IMR-90 (cell line): Measurements from ENCODE around the gene CTNS. TPM values are rescaled to one million over a fixed set of nuclear protein-coding genes. Genes with fewer than 3 reads are reported as not detected.

Experiments
- ATAC-seq: fragments of 200-7000 bp; cut with Tn5 transposase; 2 replicates; pipeline ENCODE4 v1.9.1; 2020; ENCODE audit warnings: low read depth, mild to moderate bottlenecking, moderate library complexity
- BruUV-seq: library from RNA; stranded (reverse); fragments of 400-500 nt; replicated peaks from 2 replicates; lab custom pipeline; 2021; lab: Mats Ljungman, UMichigan
- CTCF ChIA-PET: fragments of 300-600 bp; formaldehyde crosslinking; extraction: SDS; loops from one replicate; lab custom pipeline; 2021; ENCODE audit warnings: antibody characterized with exemption; lab: Yijun Ruan, JAX
- POLR2A ChIA-PET: fragments of 300-600 bp; sonication (Branson Sonifier 250); formaldehyde crosslinking; loops from one replicate; lab custom pipeline; 2022; ENCODE audit warnings: antibody characterized with exemption; ENCODE audit not compliant: unreplicated experiment; lab: Charles Lee
- DNase-seq: peaks from one replicate; pipeline ENCODE4 v3.0.0; 2013
- H2AFZ ChIP-seq: replicated peaks from 2 replicates; pipeline ENCODE3; 2013; ENCODE audit warnings: low read length, mild to moderate bottlenecking; ENCODE audit not compliant: poor library complexity
- H2AK5ac ChIP-seq: 2 replicates; pipeline ENCODE4 v1.6.1; 2013; ENCODE audit warnings: low read depth, low read length, inconsistent platforms
- H2AK9ac ChIP-seq: replicated peaks from 2 replicates; pipeline ENCODE3; 2013; ENCODE audit warnings: mild to moderate bottlenecking, low read depth, low read length, moderate library complexity; ENCODE audit not compliant: poor library complexity
- H2BK120ac ChIP-seq: 2 replicates; pipeline ENCODE4 v1.6.1; 2013; ENCODE audit warnings: low read depth, low read length, inconsistent platforms
- H2BK15ac ChIP-seq: 3 replicates; pipeline ENCODE4 v1.6.1; 2013; ENCODE audit warnings: low read depth, low read length, inconsistent platforms
- H2BK20ac ChIP-seq: 2 replicates; pipeline ENCODE4 v1.6.1; 2013; ENCODE audit warnings: low read depth, mild to moderate bottlenecking, inconsistent platforms, low read length, moderate library complexity
- H2BK5ac ChIP-seq: 2 replicates; pipeline ENCODE4 v1.6.1; 2013; ENCODE audit warnings: mild to moderate bottlenecking, low read depth, low read length, inconsistent platforms; ENCODE audit not compliant: poor library complexity, severe bottlenecking
- H3K14ac ChIP-seq: replicated peaks from 2 replicates; pipeline ENCODE4 v1.6.1; 2013; ENCODE audit warnings: low read depth, low read length, inconsistent platforms
- H3K18ac ChIP-seq: 2 replicates; pipeline ENCODE4 v1.6.1; 2013; ENCODE audit warnings: low read depth, low read length, control low read depth
- H3K23ac ChIP-seq: 2 replicates; pipeline ENCODE4 v1.6.1; 2013; ENCODE audit warnings: low read depth, low read length, inconsistent platforms
- H3K27ac ChIP-seq: 2 replicates; pipeline ENCODE4 v1.5.1; 2013; ENCODE audit warnings: mild to moderate bottlenecking, control low read depth, low read length; ENCODE audit not compliant: insufficient read depth
- H3K27me3 ChIP-seq: 2 replicates; pipeline ENCODE4 v1.6.1; 2013; ENCODE audit warnings: low read length; ENCODE audit not compliant: control insufficient read depth, insufficient read depth
- H3K36me3 ChIP-seq: 2 replicates; pipeline ENCODE4 v1.6.1; 2013; ENCODE audit warnings: low read length, mixed read lengths; ENCODE audit not compliant: control insufficient read depth, insufficient read depth
- H3K4ac ChIP-seq: 2 replicates; pipeline ENCODE4 v1.6.1; 2013; ENCODE audit warnings: low read depth, low read length, inconsistent platforms
- H3K4me1 ChIP-seq: 2 replicates; pipeline ENCODE4 v1.6.1; 2013; ENCODE audit warnings: low read length, mixed read lengths; ENCODE audit not compliant: control insufficient read depth, insufficient read depth
- H3K4me2 ChIP-seq: 2 replicates; pipeline ENCODE4 v1.6.1; 2013; ENCODE audit warnings: low read depth, mild to moderate bottlenecking, control low read depth, low read length, moderate library complexity
- H3K4me3 ChIP-seq: 2 replicates; pipeline ENCODE4 v1.5.1; 2013; ENCODE audit warnings: low read depth, mild to moderate bottlenecking, control low read depth, low read length, moderate library complexity; ENCODE audit not compliant: insufficient read depth
- H3K56ac ChIP-seq: 2 replicates; pipeline ENCODE4 v1.6.1; 2013; ENCODE audit warnings: low read length, inconsistent platforms; ENCODE audit not compliant: insufficient read depth; ENCODE audit errors: extremely low read depth
- H3K79me1 ChIP-seq, 2 experiments: 2 replicates each; pipeline ENCODE4 v1.6.1; 2013; ENCODE audit warnings: low read length in 2 of 2, inconsistent platforms in 1 of 2, low read depth in 1 of 2
- H3K9ac ChIP-seq: 2 replicates; pipeline ENCODE4 v1.6.1; 2013; ENCODE audit warnings: low read depth, low read length, control low read depth
- H3K9me1 ChIP-seq: 2 replicates; pipeline ENCODE4 v1.6.1; 2013; ENCODE audit warnings: low read length, inconsistent platforms; ENCODE audit not compliant: insufficient read depth
- H3K9me3 ChIP-seq: 2 replicates; pipeline ENCODE4 v1.6.1; 2013; ENCODE audit warnings: low read length; ENCODE audit not compliant: control insufficient read depth, insufficient read depth
- H4K20me1 ChIP-seq: 2 replicates; pipeline ENCODE4 v1.6.1; 2013; ENCODE audit warnings: low read length, inconsistent platforms; ENCODE audit not compliant: insufficient read depth
- H4K5ac ChIP-seq: 2 replicates; pipeline ENCODE4 v1.6.1; 2013; ENCODE audit warnings: mild to moderate bottlenecking, low read depth, low read length, control low read depth
- H4K8ac ChIP-seq, 2 experiments: 2 replicates each; pipeline ENCODE4 v1.6.1; 2013; ENCODE audit warnings: low read depth in 2 of 2, low read length in 2 of 2, control low read depth in 1 of 2, inconsistent platforms in 1 of 2
- H4K91ac ChIP-seq: 2 replicates; pipeline ENCODE4 v1.6.1; 2013; ENCODE audit warnings: low read depth, low read length, inconsistent platforms; ENCODE audit not compliant: insufficient read depth
- BHLHE40 ChIP-seq: fragments of 150-350 bp; IDR thresholded peaks from 2 replicates; pipeline ENCODE4 v1.6.1; 2016; ENCODE audit warnings: mild to moderate bottlenecking, low read depth, low read length
- CEBPB ChIP-seq: IDR thresholded peaks from 2 replicates; pipeline ENCODE4 v1.6.1; 2012; ENCODE audit warnings: low read depth, low read length, improper control_type of control experiment
- MAZ ChIP-seq: IDR thresholded peaks from 2 replicates; pipeline ENCODE4 v1.6.1; 2012; ENCODE audit warnings: low read depth, mild to moderate bottlenecking, low read length, improper control_type of control experiment, moderate library complexity, borderline replicate concordance
- MXI1 ChIP-seq: IDR thresholded peaks from 2 replicates; pipeline ENCODE4 v1.6.1; 2012; ENCODE audit warnings: low read depth, mild to moderate bottlenecking, low read length, moderate library complexity, borderline replicate concordance
- POLR2A ChIP-seq: IDR thresholded peaks from 2 replicates; pipeline ENCODE4 v1.6.1; 2012; ENCODE audit warnings: mild to moderate bottlenecking, low read depth, low read length
- RCOR1 ChIP-seq: IDR thresholded peaks from 2 replicates; pipeline ENCODE4 v1.6.1; 2012; ENCODE audit warnings: mild to moderate bottlenecking, low read length, improper control_type of control experiment; ENCODE audit not compliant: insufficient replicate concordance
- WGBS, 2 experiments: methylation state at CpG; one replicate each; pipeline versions ENCODE4 v1.1.5 to v1.1.7; 2013; ENCODE audit warnings: missing lambda C conversion rate in 2 of 2; ENCODE audit not compliant: insufficient read length in 1 of 2; ENCODE audit errors: extremely low coverage in 2 of 2; 5-methylcytosine and 5-hydroxymethylcytosine counted together
- dilution Hi-C: fragments of 300-500 bp; cut with HindIII; formaldehyde crosslinking; loops from one replicate; pipeline ENCODE4 v1.14.3; 2018; ENCODE audit warnings: low sequenced_read_pairs; ENCODE audit not compliant: unreplicated experiment
- in situ Hi-C: fragments of 300-500 bp; cut with MboI; formaldehyde crosslinking; loops from 3 replicates; pipeline ENCODE4 v1.14.3; 2019; ENCODE audit warnings: low sequenced_read_pairs, inconsistent platforms, mixed read lengths
- intact Hi-C: fragments of 100-400 bp; cut with micrococcal nuclease; formaldehyde crosslinking; loops from 2 replicates; pipeline ENCODE4 v1.10.0; 2022
- polyA plus RNA-seq, 3 experiments: library from polyadenylated mRNA; depleted of rRNA; stranded (reverse); fragments of >200 nt; gene quantifications; 2 replicates each; pipeline ENCODE4 v1.2.3, GENCODE V29; 2012; ENCODE audit warnings: low replicate concordance in 1 of 3
- total RNA-seq: library from RNA; depleted of rRNA; stranded (reverse); fragments of >200 nt; gene quantifications from 2 replicates; pipeline ENCODE4 v1.2.3, GENCODE V29; 2012
- TF ChIP-seq, protein P1 (sequence below): fragments of 150-350 bp; IDR thresholded peaks from 2 replicates; pipeline ENCODE4 v1.6.1; 2016; ENCODE audit warnings: low read depth, mild to moderate bottlenecking, low read length, moderate library complexity, borderline replicate concordance
- TF ChIP-seq, protein P2 (sequence below): fragments of 150-350 bp; IDR thresholded peaks from 2 replicates; pipeline ENCODE4 v1.6.1; 2017; ENCODE audit warnings: mild to moderate bottlenecking, antibody characterized with exemption, low read length, low read depth

The CTNS gene
- total and polyA plus RNA-seq, 2 of the 4 experiments (the other 2 are of a cell fraction), result 4.7 to 5.3 TPM

- no peak overlapping the region for H3K9ac ChIP-seq
- peak overlapping the region; percentile 41; the same call in 1 of the 2 replicates for H3K27ac ChIP-seq
- DNase-seq, result peak; percentile 74
Observed at GRCh38 chr17:3639981-3640596, 3.5 kb downstream of the CTNS start.

More at GRCh38 chr17:3639981-3640596, 3.5 kb downstream of the CTNS start:
- peak overlapping the region; percentile 83 for H2AK9ac ChIP-seq
- H3K56ac ChIP-seq, result no peak overlapping the region
- BruUV-seq, result no TSS peak
- H3K36me3 ChIP-seq, result peaks cover 12% of the 10 kb centered on the region; the same call in 1 of the 2 replicates
- peaks cover 8% of the 10 kb centered on the region; the same call in 1 of the 2 replicates for H3K9me1 ChIP-seq
- H3K4ac ChIP-seq, result no peak overlapping the region
- no peaks in the 10 kb centered on the region for H3K9me3 ChIP-seq
- CTCF ChIA-PET, result no interaction called here
- TF ChIP-seq POLR2A (no peak), BHLHE40 (no peak), MXI1 (peak; percentile 93), CEBPB (no peak), RCOR1 (no peak), MAZ (no peak)
- TF ChIP-seq, protein P1, sequence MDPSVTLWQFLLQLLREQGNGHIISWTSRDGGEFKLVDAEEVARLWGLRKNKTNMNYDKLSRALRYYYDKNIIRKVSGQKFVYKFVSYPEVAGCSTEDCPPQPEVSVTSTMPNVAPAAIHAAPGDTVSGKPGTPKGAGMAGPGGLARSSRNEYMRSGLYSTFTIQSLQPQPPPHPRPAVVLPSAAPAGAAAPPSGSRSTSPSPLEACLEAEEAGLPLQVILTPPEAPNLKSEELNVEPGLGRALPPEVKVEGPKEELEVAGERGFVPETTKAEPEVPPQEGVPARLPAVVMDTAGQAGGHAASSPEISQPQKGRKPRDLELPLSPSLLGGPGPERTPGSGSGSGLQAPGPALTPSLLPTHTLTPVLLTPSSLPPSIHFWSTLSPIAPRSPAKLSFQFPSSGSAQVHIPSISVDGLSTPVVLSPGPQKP, result no peak
- TF ChIP-seq, protein P2, sequence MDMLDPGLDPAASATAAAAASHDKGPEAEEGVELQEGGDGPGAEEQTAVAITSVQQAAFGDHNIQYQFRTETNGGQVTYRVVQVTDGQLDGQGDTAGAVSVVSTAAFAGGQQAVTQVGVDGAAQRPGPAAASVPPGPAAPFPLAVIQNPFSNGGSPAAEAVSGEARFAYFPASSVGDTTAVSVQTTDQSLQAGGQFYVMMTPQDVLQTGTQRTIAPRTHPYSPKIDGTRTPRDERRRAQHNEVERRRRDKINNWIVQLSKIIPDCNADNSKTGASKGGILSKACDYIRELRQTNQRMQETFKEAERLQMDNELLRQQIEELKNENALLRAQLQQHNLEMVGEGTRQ, result peak; percentile 62; the same call in 1 of the 2 replicates
- H2AK5ac ChIP-seq, result no peak overlapping the region
- H3K23ac ChIP-seq, result no peak overlapping the region
- H4K91ac ChIP-seq, result no peak overlapping the region
- H3K14ac ChIP-seq, result no peak overlapping the region
- no peak for ATAC-seq
- H2BK15ac ChIP-seq, result no peak overlapping the region; the same call in 2 of the 3 replicates
- no peak overlapping the region for H4K5ac ChIP-seq
- H3K4me1 ChIP-seq, result peaks cover 5% of the 10 kb centered on the region
- H4K8ac ChIP-seq, result peak overlapping the region in 1 of 2 experiments; percentile 32; a peak in 1 of 4 replicates
- H3K4me3 ChIP-seq, result no peak overlapping the region
- H3K79me1 ChIP-seq, result peaks cover 7 to 28% of the 10 kb centered on the region in 2 experiments
- H2BK20ac ChIP-seq, result no peak overlapping the region
- in situ Hi-C loops, result loop anchor here (10.0 kb wide), 2 partner anchors 595 to 805 kb away; no protein-coding TSS in a partner anchor
- H3K27me3 ChIP-seq, result no peaks in the 10 kb centered on the region
- dilution Hi-C loops, result no loop called here
- intact Hi-C loops, result loop anchor here (5.0 kb wide), 1 partner anchor 103 kb away; no protein-coding TSS in a partner anchor
- H2BK5ac ChIP-seq, result peak overlapping the region; percentile 35
- WGBS, 2 experiments, result 90% methylated on average over 2 of the region's 7 CpGs; no CpG with 5 or more reads in 1 of the 2 experiments
- H2BK120ac ChIP-seq, result no peak overlapping the region
- H3K18ac ChIP-seq, result no peak overlapping the region
- POLR2A ChIA-PET, result no interaction called here
- peak overlapping the region; percentile 7; the same call in 1 of the 2 replicates for H3K4me2 ChIP-seq
- peak overlapping the region; percentile 34 for H2AFZ ChIP-seq
- peaks cover 3% of the 10 kb centered on the region; the same call in 1 of the 2 replicates for H4K20me1 ChIP-seq
